ENCODE data around the gene SHISA9.

The SHISA9 gene

DNA sequence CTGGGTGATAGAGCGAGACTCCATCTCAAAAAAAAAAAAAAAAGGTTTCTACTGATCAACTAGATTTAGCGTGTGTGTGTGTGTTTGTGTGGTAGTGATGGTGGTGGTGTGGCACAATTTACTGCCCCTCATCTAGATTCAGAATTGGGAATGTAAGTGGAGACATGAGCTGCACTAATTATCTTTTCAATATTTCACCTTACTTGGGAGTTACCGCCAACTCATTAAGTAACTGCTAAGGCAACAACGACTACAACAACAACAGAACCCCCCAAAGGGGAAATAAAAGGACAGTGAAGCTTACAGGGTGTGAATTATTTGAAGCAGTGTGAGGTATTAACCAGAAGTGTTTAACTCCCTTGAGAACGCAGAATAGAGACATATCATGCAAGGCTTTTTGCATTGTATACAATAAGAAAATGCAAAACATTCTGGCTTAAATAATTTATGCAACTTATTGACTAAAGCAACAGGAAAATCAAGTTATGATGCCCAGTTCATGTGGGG is 180.5 kb downstream of the SHISA9 start:
- no peak for DNase-seq

DNA sequence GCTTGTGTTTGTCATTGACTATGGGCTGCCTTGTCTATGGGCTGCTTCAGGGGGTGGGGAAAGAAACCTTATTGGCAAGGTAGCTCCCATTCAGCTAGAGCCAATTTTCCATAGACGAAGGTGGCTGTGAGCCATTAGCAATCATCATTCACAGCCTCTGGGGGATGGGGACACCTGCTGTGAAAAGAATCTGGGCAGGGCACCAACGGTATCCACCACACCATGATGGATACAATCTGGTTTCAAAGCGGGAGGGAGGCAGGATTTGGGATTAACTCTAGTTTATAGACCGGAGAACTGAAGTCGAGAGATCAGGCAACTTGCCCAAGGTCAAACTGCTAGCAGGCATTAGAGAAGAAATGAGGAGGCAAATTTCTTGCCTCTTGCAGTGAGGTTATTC is 182.3 kb downstream of the SHISA9 start:
- no peak for DNase-seq

DNA sequence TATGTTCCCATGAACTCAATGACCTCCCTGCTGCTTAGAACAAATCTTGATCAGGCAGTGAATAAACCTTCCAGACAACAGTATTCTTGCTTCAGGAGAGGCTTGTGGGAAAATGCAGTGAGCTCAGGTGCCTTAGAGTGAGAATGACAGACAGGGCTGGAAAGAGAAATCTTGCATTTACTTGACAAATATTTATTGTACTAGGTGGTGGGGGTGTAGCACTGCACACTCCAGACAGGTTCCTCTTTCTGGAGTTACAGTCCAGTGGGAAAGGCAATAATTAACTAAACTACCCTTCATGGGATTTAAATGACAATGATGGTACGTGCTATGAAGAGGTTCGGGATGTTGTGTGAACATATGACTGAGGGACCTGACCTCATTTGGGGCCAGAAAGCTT is 182.9 kb downstream of the SHISA9 start:
- no peak for DNase-seq

DNA sequence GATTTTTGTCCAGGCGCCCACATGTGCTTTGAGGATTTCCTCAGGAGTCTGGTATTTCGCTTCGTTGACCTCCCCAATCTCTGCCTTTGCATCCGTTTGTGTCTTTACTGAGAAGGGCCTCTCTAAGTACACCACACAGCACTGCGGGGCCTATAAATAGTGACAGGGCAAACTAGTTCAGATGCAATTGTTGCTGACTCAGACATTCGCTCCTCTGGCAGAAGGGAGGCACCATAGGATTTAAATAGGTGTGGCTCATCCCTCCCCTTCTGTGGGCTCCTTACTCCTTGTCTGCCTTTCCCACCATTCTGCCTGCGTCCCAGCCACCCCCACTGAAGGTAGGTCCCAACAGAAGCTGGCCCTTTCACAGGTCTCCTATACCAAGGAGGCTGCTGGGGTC is 192.3 kb downstream of the SHISA9 start:
- no peak for DNase-seq

DNA sequence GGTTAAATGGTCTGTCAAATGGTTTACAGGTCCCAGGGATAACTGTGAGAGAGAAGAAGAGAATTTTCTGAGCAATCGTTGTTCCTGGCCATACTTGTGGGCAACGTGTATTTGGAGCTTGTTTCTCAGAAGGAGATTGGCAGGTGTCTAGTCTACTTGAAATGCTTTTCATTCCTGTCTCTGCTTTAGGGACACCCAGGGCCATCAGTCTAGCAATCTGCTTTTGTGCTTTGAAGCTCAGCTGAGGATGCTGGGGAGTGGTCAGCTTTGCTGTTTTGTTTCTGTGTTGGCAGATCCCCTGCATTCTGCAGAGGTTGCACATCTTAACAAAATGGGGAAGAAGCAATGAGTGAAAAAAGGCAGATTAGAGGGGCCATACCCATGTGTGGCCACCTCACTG is 193.7 kb downstream of the SHISA9 start:
- no peak for DNase-seq

DNA sequence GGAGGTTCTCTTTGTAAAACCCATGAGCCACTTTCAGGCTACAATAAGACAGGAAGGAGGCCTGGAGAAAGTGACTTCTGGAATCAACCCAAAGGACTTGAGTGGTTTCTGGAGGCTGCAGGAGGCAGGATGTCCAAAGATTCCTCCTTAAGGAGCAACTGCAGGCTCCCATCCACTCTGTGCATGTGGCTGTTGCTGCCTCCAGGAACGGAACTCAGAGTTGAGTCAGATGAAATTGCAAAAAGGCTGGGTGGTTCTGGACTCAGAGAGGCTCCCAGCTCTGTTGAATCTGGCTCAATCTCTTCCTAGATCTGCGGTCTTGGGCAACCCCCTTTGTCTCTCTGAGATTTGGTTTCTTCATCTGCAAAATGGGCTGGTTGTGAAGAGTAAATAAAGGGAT is 197.1 kb downstream of the SHISA9 start:
- no peak for DNase-seq

DNA sequence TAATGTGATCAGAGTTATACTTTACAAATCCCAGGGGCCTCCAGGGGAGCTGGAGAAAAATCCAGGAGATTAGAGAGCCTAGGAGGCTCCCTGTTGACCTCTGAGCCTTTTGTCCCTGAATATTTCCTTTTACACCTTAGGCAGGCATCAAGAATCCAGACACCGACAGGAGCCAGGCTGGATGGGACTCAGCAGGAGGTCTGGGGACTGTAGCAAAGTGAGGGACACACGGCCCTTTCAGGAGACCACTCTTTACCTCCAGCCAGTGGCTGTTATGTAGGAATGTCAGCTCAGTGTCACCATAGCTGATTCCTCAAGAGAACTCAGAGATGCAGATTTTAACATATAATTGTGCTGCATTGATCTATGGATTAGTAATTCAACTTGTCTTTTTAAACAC is 198.4 kb downstream of the SHISA9 start:
- DNase-seq, result no peak

DNA sequence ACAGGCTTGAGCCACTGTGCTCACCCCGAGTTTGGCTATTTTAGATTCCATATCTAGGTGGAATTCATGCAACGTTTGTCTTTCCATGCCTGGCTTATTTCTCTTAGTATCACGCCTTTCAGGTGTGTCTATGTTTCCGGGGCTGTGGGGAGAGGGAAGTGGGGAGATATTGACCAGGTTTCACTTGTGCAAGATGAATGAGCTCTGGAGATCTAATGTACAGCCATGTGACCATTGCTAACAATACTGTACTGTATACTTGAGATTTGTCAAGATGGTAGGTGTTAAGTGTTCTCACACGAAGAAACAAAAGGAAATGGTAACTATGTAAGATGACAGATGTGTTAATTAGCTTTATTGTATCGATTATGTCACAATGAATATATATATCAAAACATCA is 199.6 kb downstream of the SHISA9 start:
- DNase-seq, result no peak

DNA sequence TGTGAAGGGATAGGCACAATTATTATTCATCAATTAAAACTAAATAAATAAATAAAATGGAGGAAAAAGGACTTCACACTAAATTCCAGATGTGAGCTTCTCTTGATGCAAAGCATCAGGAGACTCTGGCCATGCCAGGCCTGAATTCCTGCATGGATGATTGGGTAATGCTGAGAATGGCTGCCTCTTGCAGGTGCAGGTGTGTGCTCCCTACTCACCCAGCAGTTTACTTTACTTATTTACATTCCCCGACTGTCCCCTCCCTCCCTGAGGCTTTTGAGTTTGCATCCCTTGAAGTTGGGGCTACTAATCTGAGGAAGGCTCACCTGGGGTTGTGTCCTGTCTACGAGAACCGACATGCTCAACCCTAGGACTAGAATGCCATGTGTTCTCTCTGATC is 200.4 kb downstream of the SHISA9 start:
- DNase-seq, result no peak

DNA sequence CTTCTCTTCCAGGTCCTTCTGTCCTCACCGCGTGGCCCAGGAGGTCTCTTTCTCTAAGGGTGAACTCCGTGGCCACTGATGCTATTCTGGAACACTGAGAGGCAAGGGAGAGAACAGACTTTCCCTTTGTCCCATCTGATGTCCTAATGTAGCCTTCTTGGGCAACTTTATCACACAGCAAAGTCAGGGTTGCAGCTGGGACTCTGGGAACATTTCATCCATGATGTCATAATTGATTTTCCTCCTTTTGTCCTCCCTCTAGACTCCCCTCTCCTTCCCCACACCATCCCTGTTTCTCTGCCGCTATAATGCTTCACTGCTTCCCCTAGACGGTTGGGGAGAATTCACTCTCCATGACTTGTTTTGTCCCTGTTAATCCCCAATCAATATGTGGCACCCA is 201.0 kb downstream of the SHISA9 start:
- DNase-seq, result no peak

DNA sequence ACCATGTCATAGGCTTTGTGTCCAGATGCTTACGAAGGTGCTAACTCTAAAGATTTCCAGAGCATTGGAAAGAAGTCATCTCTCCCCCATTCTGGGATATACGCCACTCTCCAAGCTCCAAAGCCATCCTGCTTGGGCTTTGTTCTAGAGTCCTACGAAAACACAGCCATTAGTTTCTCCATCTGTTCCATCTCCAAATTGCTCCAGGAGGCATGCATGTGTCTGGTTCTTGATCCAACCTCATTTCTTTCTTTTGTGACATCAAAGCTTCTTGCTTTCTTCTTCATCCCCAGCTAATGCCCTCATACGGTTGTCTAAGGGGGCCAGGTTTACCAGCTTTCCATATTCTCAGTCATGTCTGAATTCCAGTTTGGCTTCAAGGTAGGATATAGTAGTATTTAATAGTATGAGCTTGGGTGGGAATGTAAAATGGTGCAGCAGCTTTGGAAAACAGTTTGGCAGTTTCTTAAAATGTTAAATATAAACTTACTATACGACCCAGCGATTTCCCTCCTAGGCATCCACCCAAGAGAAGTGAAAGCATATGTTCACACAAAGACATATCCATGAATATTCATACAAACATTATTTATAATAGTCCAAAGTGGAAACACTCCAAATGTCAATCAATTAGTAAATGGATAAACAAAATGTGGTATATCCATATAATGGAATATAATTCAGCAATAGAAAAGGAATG is 202.6 kb downstream of the SHISA9 start:
- no peak for DNase-seq

DNA sequence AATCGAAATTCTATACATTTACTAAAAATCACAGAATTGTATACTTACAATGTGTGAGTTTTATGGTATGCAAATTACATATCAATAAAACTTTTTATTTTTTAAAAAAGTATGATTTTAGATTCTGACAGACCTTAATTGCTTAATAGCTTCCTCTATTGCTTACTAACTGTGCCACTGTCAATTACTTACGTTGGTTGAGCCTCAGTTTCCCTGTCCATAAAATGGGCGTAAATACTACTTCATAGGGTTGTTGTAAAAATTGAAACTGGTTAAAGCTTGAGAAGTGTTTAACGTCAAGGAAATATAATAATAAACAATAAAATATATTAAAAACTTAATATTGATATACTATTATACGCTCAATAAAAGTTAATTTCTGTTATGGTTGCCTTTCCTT is 203.4 kb downstream of the SHISA9 start:
- no peak for DNase-seq

DNA sequence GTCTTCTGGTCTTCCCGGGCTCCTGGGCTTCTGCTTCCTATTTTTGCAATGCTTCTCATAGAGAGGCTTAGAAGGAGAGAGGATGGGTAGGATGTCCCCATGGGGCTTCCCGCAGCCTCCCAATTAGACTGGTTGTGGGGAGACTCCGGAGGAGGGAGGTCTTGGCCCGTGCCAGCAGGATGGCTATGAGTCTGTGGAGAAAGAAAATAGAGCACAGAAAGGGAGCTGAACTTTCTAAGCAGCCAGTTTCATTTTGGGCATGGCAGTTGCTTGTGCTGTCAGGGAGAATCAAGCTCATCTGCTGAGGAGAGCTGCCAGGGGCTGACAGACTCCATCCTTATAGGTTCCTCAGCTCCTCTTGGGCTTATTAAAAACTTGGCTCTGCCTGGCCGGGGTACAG is 204.0 kb downstream of the SHISA9 start:
- DNase-seq, result no peak

DNA sequence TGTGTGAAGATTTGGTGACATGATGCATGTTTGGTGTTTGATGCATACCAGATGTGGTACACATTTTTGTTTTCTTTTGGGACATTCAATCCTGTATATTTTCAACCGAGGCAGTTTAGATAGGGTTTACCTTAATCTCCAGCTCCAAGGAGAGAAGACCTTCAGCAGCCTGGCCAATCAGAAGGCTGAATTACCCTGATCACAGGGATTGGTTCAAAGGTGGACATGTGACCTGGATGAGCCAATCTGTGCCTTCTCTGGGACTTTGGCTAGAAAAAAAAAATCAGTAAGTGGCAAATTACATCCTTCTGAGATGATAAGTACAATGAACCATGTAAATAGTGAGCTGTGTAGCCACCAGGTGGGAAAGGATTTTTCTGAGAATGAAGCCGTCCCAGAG is 205.1 kb downstream of the SHISA9 start:
- no peak for DNase-seq

DNA sequence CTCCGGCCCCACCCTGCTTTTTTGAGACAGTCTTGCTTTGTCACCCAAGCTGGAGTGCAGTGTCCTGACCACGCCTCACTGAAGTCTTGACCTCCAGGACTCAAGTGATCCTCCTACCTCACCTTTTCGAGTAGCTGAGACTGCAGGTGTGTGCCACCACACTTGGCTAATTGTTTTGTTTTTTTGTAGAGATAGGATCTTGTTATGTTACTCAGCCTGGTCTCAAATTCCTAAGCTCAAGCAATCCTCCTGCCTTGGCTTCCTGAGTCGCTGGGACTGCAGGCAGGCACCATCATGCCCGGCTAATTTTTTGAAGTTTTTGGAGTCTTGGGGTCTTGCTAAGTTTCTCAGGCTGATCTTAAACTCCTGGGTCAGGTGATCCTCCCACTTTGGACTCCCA is 206.7 kb downstream of the SHISA9 start:
- DNase-seq, result no peak

DNA sequence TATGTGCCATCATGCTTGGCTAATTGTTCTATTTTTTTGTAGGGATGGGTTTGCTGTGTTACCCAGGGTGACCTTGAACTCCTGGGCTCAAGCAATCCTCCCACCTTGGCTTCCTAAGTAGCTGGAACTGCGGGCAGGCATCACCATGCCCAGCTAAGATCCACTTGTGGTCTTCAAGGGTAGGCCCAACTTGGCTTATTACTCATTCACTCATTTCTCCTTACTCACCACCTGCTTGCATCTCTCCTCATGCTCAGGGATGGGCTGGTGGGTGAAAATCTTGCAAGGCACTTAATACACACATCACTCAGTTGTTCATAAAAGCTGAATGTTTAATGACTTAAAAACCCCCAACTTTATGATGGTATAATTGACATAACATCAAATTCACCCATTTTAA is 207.8 kb downstream of the SHISA9 start:
- no peak for DNase-seq

DNA sequence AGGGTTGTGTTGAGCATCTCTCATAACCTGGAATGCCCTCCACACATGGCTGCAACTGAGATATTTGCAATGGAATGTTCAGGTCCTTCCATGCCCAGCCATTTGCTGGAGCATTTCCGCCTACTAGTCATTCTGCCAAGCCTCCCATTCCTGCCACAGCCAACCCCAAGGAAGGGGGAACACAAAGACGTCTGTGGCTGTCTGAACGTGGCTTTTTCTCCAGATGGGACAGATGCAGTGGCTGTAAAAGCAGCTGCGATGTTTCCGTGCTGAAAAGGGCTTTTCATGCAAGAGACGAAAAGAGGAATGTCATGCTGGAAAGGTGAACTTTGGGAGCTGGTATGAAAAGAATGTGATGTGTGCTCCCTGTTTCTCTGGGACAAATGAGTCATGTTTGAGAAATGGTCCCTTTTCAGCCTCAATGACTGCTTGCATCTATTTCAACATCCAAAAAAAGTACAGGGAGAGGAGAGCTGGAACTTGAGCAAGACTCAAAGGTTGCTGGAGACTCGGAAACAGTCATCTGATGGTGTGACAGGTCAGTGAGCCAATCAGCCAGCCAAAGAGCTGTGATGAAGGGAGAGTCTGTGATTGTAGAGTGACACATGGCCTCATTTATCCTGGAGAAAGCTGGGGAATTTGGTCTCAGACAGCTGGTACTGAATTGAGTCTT is 208.9 kb downstream of the SHISA9 start:
- no peak for DNase-seq

DNA sequence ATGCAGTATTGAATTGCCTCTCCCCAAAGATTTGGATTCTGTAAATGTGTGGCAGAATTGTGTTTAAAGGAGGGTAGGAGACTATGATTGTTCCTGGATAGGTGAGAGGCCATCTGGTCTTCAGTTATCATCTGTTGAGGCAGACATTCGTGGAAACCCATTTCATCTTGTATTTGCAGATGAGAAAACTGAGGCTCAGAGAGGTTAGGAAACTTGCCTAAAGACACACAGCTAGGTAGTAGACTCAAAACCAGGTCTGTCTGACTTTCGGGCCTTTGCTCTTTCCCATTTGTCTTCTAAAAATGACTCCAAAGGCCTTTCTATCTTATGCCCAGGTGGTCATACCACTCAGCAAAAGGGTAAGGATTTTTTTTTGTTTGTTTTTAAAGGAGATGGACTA is 210.3 kb downstream of the SHISA9 start:
- no peak for DNase-seq

DNA sequence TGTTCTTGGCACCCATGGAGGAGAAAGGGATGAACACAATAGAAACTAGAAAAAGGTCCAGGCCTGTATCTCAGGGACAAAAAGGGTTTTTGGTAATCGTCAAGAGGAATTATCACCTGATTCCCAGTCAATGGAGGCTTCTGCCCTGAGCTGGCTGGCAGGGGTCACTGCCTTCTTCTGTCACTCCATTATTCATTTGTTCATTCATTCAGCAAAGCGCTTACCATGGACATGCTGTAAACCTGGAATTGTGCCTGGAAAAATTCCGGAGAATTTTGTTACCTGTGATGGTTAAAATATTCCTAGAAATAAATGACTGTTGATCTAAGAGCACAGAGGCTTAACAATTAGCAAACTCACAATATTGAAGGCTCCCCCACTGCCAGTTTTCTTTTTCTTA is 212.3 kb downstream of the SHISA9 start:
- no peak for DNase-seq

DNA sequence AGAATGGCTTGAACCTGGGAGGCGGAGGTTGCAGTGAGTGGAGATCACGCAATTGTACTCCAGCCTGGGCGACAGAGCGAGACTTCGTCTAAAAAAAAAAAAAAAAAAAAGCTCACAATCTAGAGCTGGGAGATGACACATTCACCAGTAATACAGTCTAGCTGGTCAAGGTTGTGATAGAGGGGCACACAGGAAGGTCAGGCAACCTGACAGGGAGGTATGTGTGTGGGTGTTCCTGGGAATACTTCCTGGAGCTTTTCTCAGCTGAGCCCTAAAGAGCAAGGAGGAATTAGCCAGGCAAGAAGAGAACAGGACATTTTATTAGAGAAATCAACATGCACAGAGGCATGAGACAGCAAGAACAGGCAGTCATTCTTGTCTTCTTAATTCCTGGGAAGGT is 216.7 kb downstream of the SHISA9 start:
- DNase-seq, result no peak

DNA sequence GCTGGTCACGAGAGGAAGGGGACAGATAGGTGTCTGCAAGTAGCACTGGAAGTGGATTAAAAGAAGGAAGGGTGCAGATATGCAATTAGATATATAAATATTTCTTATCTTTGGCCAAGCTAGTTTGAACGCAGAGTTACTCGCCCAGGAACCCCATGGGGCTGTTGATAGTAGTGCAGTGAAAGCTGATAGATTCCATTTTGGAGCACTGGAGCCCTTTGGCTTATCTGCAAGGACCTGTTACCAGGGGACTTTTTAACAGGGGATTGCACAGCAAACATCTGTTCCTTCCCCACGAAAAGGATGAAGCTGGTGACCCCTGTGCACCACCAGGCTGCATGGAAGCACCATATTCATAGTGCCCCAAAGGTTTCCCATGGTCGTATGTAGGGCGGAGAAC is 218.7 kb downstream of the SHISA9 start:
- DNase-seq, result no peak

DNA sequence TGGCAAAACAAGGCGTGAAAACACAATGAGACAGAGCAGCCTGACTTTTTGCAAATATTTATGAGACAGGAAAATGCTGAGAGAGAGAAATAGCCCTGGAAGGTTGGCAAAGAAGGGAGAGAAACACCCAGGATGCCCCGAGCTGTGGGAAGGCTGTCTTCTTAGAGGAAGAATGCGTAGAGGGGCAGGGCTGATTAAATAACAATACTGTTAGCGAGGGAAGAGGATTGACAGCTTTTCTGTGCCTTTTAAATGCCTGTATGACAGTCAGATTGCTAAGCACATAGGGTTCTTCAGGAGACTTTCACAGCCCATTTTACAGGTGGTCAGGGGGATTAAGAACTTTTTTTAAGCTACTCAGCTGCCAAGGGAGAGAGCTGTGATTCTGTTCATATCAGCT is 219.2 kb downstream of the SHISA9 start:
- no peak for DNase-seq

DNA sequence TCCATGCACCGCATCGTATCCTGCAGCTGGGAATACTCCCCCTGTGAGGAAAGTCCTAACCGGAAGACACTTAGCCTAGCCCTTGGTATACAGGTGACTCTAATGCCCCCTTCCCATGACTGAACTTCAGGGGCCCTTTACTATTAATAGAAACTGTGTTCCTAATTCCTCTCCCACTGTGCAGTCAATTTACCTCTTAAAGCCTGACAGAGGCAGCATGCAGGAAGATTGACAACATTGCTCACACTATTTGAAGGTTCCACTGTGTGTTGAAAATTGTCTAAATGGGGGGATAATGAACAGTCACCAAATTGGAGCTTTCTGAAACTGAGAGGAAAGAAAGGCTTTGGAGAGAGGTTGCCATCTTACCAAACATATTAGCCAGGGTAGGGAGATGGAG is 222.6 kb downstream of the SHISA9 start:
- no peak for DNase-seq

DNA sequence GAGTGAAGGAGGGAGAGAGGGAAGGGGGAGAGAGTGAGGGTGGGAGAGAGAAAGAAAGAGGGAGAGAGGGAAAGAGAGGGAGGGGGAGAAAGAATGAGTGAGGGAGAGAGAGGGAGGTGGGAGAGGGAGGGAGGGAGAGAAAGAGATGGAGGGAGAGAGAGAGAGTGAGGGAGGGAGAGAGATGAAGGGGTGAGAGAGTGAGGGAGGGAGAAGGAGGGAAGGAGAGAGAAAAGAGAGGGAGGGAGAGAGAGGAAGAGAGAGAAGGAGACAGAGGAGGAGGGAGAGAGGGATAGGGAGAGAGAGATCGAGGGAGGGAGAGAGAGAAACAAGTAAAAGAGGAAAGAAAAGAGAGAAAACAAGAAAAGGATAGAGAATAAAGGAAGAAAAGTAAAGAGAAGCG is 225.7 kb downstream of the SHISA9 start:
- DNase-seq, result no peak

DNA sequence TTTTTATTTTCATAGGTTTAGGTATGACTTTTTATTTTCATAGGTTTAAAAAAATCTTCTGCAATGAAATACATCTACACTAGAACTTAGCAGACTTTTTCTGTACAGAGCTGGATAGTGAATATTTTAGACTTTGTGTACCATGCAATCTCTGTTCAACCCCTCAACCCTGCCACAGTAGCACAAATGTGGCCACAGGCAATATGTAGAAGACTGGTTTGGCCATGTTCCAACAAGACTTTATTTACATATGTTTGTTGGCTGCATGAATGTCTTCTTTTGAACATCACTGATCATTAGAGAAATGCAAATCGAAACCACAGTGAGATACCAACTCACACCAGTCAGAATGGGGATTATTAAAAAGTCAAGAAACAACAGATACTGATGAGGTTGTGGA is 229.2 kb downstream of the SHISA9 start:
- no peak for DNase-seq

Data from stimulated activated CD4-positive, alpha-beta T cell treated with anti-CD3 and anti-CD28 coated beads, Interleukin-1b, Interleukin-23, amount 100 ng/mL, for 48 hours (primary cell).